ENCODE measurements around the gene HDAC9. TPM values are rescaled to one million over a fixed set of nuclear protein-coding genes. Genes with fewer than 3 reads are reported as not detected.

HDAC9 gene
- total and polyA plus RNA-seq, 2 of the 13 experiments (the other 11 are each of a cell fraction or from before 2014, with no cell fraction given) = 0.05 to 0.07 TPM

GRCh38 chr7:18965657-18966056 is 470.1 kb downstream of the HDAC9 start:
- no peak overlapping the region for H3K27ac ChIP-seq (ENCODE audit: extremely low read length, insufficient read depth, low read length)
- H4K20me1 ChIP-seq (ENCODE audit: insufficient read depth, low read length) = no peaks in the 10 kb centered on the region
- H3K4me2 ChIP-seq (ENCODE audit: low read depth, low read length) = no peak overlapping the region
- TF ChIP-seq WIZ (CRISPR knock-in tag; IDR thresholded peaks at IDR 0.05) = no peak
- TF ChIP-seq ZMYM4 (CRISPR knock-in tag; IDR thresholded peaks at IDR 0.05) = no peak
- no peak for TF ChIP-seq NCOR1 (IDR thresholded peaks at IDR 0.05; ENCODE audit: borderline replicate concordance, low read length)
- TF ChIP-seq ASH2L (IDR thresholded peaks at IDR 0.05; ENCODE audit: insufficient read length, low read depth, low read length) = no peak
- no peak for TF ChIP-seq PRMT3 (CRISPR knock-in tag; IDR thresholded peaks at IDR 0.05; ENCODE audit: borderline replicate concordance, low read depth)
- TF ChIP-seq MBNL3 (CRISPR knock-in tag; conservative IDR thresholded peaks at IDR 0.05) = no peak
- no peak for TF ChIP-seq HMG20A (CRISPR knock-in tag; IDR thresholded peaks at IDR 0.05; ENCODE audit: borderline replicate concordance)
- TF ChIP-seq, protein P1, sequence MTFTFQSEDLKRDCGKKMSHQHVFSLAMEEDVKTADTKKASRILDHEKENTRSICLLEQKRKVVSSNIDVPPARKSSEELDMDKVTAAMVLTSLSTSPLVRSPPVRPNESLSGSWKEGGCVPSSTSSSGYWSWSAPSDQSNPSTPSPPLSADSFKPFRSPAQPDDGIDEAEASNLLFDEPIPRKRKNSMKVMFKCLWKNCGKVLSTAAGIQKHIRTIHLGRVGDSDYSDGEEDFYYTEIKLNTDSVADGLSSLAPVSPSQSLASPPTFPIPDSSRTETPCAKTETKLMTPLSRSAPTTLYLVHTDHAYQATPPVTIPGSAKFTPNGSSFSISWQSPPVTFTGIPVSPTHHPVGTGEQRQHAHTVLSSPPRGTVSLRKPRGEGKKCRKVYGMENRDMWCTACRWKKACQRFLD (CRISPR knock-in tag; IDR thresholded peaks at IDR 0.05; ENCODE audit: borderline replicate concordance) = no peak
- TF ChIP-seq, protein P2, sequence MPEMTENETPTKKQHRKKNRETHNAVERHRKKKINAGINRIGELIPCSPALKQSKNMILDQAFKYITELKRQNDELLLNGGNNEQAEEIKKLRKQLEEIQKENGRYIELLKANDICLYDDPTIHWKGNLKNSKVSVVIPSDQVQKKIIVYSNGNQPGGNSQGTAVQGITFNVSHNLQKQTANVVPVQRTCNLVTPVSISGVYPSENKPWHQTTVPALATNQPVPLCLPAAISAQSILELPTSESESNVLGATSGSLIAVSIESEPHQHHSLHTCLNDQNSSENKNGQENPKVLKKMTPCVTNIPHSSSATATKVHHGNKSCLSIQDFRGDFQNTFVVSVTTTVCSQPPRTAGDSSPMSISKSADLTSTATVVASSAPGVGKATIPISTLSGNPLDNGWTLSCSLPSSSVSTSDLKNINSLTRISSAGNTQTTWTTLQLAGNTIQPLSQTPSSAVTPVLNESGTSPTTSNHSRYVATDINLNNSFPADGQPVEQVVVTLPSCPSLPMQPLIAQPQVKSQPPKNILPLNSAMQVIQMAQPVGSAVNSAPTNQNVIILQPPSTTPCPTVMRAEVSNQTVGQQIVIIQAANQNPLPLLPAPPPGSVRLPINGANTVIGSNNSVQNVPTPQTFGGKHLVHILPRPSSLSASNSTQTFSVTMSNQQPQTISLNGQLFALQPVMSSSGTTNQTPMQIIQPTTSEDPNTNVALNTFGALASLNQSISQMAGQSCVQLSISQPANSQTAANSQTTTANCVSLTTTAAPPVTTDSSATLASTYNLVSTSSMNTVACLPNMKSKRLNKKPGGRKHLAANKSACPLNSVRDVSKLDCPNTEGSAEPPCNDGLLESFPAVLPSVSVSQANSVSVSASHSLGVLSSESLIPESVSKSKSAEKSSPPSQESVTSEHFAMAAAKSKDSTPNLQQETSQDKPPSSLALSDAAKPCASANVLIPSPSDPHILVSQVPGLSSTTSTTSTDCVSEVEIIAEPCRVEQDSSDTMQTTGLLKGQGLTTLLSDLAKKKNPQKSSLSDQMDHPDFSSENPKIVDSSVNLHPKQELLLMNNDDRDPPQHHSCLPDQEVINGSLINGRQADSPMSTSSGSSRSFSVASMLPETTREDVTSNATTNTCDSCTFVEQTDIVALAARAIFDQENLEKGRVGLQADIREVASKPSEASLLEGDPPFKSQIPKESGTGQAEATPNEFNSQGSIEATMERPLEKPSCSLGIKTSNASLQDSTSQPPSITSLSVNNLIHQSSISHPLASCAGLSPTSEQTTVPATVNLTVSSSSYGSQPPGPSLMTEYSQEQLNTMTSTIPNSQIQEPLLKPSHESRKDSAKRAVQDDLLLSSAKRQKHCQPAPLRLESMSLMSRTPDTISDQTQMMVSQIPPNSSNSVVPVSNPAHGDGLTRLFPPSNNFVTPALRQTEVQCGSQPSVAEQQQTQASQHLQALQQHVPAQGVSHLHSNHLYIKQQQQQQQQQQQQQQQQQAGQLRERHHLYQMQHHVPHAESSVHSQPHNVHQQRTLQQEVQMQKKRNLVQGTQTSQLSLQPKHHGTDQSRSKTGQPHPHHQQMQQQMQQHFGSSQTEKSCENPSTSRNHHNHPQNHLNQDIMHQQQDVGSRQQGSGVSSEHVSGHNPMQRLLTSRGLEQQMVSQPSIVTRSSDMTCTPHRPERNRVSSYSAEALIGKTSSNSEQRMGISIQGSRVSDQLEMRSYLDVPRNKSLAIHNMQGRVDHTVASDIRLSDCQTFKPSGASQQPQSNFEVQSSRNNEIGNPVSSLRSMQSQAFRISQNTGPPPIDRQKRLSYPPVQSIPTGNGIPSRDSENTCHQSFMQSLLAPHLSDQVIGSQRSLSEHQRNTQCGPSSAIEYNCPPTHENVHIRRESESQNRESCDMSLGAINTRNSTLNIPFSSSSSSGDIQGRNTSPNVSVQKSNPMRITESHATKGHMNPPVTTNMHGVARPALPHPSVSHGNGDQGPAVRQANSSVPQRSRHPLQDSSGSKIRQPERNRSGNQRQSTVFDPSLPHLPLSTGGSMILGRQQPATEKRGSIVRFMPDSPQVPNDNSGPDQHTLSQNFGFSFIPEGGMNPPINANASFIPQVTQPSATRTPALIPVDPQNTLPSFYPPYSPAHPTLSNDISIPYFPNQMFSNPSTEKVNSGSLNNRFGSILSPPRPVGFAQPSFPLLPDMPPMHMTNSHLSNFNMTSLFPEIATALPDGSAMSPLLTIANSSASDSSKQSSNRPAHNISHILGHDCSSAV (CRISPR knock-in tag; IDR thresholded peaks at IDR 0.05; ENCODE audit: borderline replicate concordance) = no peak
- TF ChIP-seq ZKSCAN8 (CRISPR knock-in tag; IDR thresholded peaks at IDR 0.05; ENCODE audit: borderline replicate concordance) = no peak
- no peak for TF ChIP-seq AGO1 (IDR thresholded peaks at IDR 0.05; ENCODE audit: low read depth, low read length, poor library complexity, severe bottlenecking)
- no peak for TF ChIP-seq ZNF772 (CRISPR knock-in tag; IDR thresholded peaks at IDR 0.05)
- TF ChIP-seq ZNF441 (CRISPR knock-in tag; IDR thresholded peaks at IDR 0.05; ENCODE audit: borderline replicate concordance) = no peak
- TF ChIP-seq ZFX (CRISPR knock-in tag; IDR thresholded peaks at IDR 0.05; ENCODE audit: low read depth) = no peak
- TF ChIP-seq ZSCAN12 (CRISPR knock-in tag; IDR thresholded peaks at IDR 0.05) = no peak
- no peaks in the 10 kb centered on the region for H3K4me1 ChIP-seq (ENCODE audit: insufficient read depth, low read length)
- ChIA-PET POLR2A (no interaction called here), CTCF (ENCODE audit: low intra/inter-chr PET ratio, low total read pairs) (no interaction called here)
- no peaks in the 10 kb centered on the region for H3K27me3 ChIP-seq (ENCODE audit: control insufficient read depth in 1 of 2, insufficient read depth in 2 of 2, low read length in 2 of 2)
- H3K9ac ChIP-seq (ENCODE audit: insufficient read depth, low read depth, low read length) = no peak overlapping the region
- no peaks in the 10 kb centered on the region for H3K36me3 ChIP-seq (replicated peaks in 1 of 2; ENCODE audit: control insufficient read depth in 1 of 2, insufficient read depth in 2 of 2, low read length in 2 of 2)
- no peak overlapping the region for H3K4me3 ChIP-seq (replicated peaks in 1 of 3; ENCODE audit: insufficient read depth in 1 of 3, low read depth in 2 of 3, low read length in 3 of 3)
- WGBS (ENCODE audit: low lambda C conversion rate) = 0% methylated on average over 3 of the region's 3 CpGs
- no peaks in the 10 kb centered on the region for H3K79me2 ChIP-seq (ENCODE audit: insufficient read depth, low read length)
- FAIRE-seq (no peak), DNase-seq (ENCODE audit: low spot score) (no peak), ATAC-seq (no peak)
- peaks cover 75% of the 10 kb centered on the region for H3K9me3 ChIP-seq (ENCODE audit: low read length)
- H2AFZ ChIP-seq (ENCODE audit: low read length) = no peak overlapping the region
- no TSS peak for BruUV-seq (replicated peaks)
- intact Hi-C loops (cut with micrococcal nuclease; ENCODE audit: unreplicated experiment) (no loop called here), in situ Hi-C loops (cut with HindIII; ENCODE audit: extremely low pct_ligation_motif_present, low pct_unique_long_range_greater_than_20kb) (no loop called here)
